ENCODE measurements around the gene ULBP1.
"Not testable (repeated sequence)": the region's sequence is repeated elsewhere in the genome, so short reads cannot be mapped to it uniquely, and the experiment has no call there.

Gene ULBP1

DNA sequence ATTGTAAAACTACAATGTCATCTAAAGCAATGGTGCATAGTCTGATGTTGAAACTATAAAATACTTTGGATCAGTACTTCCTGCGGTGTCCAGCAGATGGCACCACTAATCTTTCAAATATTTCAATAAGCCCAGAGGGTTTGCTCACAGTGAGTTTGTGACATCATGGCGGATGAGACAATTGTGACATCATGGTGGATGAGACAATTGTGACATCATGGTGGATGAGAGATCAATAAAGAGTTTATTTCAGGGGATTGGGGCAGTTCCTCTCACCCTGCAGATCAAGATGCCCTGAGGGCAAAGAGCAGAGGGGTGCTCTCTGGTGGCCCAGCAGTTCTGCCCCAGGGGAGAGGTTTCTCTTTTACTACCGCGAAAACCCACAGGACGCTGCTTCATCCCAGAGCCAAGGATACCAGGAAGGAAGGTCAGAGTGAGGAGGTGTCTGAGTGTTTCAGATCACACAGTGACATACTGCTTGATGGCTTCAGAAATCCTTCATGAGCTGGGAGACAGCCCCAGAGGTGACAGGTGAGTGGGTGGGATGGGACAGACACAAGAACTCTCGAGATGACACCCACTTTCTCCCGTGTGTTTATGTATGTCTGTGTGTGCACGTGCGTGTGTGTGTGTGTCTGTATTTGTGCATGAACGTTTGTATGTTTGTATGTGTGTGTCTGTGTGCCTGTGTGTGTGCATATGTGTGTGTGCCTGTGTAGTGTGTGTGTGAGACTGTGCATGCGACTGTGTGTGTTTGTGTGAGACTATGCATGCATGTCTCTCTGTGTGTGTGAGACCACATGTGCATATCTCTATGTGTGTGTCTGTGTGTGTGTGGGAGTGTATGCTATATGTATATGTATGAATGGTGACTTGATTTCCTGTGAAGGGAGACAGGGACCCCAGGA, 29.2 kb upstream of the ULBP1 start:
- DNase-seq = peak; percentile 35

DNA sequence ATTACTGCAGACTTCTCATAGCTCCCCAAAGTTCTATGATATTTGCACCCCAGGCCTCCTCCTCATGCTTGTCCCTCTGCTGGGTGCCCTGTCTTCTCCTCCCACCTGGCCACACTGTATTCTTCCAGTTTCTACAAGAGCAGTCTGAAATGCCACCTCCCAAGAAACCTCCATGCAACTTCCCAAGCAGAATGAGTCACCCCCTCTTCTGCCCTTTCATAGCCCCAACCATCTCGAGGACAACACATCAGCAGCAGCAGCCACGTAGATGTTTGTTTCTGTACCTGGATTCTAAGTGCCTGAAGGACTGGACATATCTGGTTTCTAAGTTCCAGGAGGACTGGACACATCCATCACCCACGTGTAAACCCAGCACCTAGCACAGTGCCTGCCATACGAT, 28.5 kb upstream of the ULBP1 start:
- DNase-seq = no peak

DNA sequence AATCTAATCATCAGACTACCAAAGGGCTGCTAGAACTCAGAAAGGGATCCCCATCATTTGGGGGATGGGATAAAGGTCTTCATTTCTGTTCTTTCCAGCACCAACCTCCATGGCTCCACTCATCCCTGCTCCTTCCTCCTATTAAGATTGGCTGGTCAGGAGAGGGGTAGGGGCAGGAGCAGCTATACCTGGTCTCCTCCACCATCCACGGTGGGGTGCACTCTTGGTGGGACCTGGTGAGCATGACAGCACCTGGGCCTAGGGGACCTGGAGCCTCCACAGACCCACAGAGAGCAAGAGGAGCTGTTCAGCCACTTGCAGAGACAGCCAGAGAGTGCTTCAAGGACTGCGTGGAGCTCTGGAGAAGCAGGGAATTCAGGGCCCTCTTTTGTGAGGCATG, 28.1 kb upstream of the ULBP1 start:
- DNase-seq = no peak

DNA sequence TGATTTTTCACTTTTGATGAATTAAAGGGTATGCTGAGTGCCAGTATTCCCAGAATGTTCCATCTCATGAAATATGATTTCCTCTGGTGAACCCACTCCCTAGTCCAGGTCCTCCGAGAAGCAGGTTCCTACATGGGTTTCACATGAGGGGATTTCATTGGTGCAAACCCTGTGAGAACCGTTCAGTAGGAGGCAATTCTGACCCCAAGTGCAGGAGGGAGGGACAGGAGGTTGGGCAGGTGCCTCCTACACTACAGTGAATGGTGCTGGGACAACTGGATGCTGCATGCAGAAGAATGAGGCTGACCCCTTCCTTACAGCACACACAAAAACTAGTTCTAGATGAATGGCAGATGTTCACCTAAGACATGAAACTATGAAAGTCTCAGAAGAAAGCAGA, 27.0 kb upstream of the ULBP1 start:
- DNase-seq = no peak

DNA sequence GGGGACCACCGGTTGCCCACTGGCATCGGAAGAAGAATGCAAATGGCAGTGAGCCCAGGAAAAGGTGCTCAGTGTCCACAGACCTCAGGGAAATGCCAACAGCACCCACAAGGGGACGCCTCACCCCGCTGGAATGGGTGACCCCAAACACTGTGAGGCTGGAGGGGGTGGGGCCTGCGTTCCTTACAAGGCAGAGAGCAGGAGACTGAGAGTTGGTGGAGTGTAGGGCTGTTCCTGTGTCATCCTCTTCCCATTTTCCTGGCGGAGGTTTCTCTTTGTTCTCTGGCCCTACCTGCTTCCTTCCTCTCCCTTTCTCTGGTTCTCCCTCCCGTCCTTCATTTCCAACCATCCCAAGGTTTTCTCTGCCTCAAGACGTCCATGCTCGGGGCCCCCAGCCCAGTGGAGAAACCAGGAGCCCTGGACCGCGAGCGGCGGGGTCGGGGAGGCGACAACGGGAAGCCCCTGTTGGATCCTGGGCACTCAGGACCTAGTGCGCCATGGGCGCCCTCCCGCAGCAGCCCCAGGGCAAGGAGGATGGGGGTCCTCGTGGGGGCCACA, 25.7 kb upstream of the ULBP1 start:
- DNase-seq = not testable (repeated sequence)

DNA sequence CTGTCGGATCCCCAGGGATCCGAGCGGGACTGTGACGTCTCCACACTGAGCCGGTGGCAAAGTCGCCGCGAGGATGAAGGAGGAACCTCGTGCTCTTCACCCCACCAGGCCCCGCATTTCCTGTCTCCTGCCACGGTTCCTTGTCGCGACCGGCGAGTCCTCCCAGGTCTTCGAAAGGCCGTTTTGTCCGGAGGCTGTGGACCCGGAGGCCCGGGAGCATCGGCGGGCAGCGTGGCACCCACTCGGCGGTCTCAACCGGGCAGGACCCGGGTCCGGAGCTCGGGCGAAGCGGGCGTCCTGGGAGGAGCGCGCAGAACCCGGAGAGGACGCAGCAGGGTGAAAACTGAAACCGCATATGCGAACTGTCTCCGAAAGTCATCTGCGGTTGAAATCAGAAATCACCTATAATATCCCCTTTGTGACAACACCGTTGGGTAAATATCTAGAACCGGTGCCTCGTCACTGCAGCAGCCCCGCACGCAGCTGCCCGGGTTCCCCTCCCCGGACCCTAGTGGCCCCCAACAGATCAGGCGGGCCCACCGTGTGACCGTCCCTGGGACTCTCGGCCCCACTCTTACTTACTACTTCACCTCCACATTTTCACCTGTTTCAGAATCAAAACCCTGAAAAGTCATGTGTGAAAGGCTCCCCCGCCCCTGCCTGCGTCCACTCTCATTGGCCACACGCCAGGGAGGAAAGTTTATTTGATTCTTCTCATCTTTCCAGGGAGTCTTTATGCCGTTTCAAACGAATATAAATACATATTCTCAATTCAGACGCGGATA, 25.0 kb upstream of the ULBP1 start:
- DNase-seq = no peak

DNA sequence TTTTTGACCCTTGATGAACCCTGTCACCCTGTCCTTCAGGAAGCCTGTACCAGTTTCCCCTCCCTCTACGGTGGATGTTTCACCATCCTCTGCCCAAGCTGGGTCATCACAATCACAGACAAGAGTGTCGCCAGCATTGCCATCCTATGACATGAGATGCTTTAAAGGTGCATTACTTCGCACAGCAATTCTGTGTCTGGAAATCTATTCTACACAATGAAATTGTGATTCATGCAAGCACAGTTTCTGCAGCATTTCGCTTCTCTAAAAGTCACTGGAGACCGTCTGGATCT, 24.4 kb upstream of the ULBP1 start:
- DNase-seq = no peak

DNA sequence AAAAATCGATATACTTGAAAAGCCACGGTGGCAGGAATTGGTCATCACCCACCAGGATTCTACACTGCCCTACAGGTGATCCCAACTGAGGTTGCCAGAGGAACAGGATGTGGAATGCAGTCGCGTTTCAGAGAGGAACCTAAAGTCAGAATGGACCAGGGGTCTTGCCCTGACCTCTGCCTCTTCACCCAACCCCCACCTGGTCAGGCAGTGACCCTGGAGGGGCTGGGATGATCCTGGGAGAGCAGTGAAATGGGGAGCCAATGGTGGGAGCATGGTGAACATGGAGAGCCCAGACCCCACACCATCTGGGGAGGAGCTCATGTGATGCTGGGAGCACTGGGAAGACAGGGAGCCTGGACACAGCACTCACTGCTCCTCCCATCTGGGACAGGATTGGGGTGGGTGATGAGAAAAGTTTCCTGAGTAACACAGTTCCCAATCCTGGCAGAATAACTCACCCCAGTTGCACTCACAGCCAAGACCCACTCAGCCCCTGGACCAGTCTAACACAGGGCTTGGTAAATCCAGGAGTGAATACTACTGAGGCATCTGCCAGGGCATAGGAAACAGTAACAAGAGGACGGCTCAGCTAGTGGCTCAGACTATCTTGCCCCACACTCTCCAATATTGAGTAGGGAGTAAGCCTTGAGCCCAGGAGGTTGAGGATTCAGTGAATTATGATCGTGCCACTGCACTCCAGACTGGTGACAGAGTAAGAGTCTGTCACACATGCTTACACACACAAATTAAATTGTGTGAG, 23.7 kb upstream of the ULBP1 start:
- no peak for DNase-seq

DNA sequence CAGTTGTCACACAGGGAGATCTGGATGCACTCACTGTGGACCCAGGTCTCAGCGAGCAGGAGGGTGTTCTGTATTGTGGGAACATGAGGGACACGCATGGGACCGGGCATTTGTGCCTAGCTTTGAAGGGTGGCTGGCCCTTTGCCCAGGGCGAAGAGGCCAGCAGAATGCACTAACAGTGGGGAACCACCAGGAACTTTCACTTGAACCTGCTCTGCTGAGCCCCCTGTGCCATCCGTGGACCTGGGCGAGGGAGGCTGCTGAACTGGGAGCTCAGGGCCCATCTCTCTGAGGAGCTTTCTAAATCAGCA, 23.1 kb upstream of the ULBP1 start:
- no peak for DNase-seq

DNA sequence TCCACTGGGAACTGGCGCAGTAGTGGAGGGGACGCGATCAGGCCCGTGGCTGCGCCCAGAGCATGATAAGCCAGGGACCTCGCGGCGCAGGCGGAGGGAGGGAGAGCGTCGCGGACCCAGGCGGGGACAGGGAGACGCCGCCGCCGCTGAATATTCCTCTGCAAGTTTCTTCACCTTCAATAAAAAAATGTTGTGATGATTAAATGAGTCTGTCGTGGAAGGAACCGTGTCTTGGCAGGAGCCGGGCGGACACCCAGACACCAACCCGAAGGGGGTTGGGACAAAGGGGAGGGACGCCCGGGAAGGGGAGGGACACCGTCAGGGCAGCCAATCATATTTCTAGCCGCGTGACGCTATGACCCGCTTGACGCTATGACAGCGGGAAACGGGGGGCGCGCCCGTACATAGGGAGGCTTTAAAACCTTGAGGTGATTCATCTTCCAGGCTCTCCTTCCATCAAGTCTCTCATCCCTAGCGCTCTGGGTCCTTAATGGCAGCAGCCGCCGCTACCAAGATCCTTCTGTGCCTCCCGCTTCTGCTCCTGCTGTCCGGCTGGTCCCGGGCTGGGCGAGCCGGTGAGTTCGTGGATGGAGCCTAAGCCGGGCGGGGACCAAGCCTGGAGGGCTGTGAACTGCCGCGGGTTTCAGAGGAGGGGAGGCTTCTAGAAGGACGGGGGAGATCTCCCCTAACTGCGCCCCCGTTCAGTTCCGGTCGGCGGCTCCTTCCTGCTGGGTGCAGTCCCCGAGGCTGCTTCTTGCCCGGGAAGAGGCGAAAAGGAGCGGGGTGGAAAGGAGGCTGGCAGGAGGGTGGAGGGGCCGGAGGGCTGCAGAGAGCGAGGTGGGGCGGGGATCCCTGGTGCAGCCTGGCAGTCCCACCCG, 21.9 kb upstream of the ULBP1 start, which contains the start of gene ULBP2:
Gene ULBP2, plus strand, starts transcription at position 432 of the 878 bp plus-strand sequence. Its CDS starts 59 bp downstream, at position 491.
- DNase-seq = peak; percentile 52

DNA sequence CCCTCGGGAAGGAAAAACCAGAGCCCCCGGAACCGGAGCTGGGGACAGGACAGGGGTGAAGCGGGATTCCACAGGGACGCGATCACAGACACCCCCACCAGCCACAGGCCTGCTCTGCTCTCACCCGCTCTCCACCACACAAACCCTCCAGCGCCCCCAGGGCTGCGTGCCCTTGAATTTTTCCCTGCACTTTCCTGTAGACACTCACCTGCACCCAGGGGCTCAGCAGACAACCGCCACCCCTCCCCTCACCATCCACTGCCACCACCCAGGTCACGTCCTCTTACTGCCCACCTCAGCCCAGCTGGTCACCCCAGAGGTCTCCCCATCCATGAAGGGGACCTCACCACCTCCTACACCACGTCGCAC, 21.3 kb upstream of the ULBP1 start:
- no peak for DNase-seq

DNA sequence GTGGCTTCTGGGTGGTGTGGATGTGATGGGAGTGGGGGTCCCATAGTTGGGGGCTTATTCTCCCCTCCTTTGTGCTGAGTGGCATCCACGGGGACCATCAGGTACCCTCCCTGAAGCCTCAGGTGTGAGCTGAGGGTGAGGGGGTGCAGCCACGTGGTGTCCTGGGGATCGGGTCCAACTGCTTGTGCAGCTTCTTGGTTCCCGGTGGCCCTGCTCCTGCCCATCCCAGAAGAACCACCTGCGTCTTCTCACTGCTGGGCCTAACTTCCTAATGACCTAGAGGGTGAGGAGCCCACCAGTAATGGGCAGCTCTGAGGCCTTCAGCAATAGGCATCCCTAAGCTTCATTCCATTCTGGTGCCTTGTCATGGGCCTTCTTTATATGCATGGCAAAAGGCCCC, 20.4 kb upstream of the ULBP1 start:
- DNase-seq = not testable (repeated sequence)

DNA sequence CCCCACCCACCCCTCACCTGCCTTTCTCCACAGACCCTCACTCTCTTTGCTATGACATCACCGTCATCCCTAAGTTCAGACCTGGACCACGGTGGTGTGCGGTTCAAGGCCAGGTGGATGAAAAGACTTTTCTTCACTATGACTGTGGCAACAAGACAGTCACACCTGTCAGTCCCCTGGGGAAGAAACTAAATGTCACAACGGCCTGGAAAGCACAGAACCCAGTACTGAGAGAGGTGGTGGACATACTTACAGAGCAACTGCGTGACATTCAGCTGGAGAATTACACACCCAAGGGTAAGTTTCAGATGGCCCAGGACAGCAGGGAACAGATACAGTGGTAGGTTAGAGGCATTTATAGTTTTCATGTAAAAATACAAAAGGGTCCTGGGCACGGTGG, 18.5 kb upstream of the ULBP1 start:
- not testable (repeated sequence) for DNase-seq

DNA sequence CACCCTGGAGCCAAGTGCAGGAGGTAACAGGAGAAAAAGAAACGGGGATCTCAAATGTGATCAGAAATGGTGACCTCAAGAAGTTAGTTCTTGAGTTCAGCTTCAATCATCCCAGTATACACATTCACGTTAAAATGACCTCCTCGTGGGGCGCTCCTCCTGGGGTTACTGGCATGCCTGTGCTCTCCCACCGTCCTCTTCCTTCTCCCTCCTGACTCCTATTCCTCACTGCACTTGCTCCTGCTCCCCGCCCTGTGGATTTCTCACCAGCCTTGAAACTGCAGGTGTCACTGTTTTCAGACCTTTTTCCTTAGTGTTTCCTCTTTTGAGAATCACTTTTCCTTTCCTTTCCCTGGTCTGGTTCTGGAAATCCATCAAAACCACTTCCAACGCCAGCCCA, 17.1 kb upstream of the ULBP1 start:
- DNase-seq = not testable (repeated sequence)

DNA sequence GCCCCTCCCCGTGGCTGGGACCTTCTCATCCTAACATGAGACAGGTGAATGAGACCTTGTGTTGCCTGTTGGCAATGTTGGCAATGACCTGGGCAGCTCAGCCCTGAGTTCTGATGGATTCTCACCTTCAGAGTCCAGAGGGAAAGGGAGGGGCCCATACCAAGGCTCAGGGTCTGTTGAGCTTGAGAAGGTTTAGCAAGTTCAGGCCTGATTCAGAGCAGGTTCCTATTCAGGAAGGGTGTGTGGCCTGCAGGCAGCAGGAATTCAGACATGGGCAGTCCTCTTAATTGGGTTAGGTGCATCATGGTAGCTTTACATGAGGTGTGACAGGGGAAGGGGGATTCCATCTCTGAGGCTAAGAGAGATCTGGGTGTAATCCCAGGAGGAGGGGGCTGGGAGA, 16.2 kb upstream of the ULBP1 start:
- not testable (repeated sequence) for DNase-seq

DNA sequence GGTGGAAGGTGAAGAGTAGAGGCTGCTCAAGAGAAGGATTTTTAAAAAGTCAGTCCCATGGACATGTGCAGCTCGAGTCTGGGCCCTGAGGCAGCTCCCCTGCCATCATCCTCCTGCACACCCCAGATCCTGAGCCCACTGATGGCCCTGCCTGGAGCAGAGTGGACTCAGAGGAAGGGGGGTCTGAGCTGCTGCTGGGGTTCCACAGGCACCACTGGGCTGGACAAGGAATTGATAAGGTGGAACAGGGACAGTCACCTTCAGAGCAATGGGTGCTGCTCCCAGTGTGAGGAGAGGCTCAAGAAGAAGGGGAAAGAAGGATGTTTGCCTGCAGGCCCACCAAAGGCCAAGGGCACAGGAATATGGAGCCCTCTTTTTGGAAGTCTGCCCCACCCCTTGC, 15.7 kb upstream of the ULBP1 start:
- DNase-seq = no peak

DNA sequence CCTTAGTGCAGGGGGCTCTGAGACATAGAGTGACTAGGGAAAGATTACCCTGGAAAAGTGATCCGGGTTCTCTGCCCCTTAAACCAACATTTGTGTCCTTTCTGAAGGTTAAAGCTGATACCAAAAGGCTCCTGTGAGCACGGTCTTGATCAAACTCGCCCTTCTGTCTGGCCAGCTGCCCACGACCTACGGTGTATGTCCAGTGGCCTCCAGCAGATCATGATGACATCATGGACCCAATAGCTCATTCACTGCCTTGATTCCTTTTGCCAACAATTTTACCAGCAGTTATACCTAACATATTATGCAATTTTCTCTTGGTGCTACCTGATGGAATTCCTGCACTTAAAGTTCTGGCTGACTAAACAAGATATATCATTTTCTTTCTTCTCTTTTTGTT, 15.1 kb upstream of the ULBP1 start:
- no peak for DNase-seq

DNA sequence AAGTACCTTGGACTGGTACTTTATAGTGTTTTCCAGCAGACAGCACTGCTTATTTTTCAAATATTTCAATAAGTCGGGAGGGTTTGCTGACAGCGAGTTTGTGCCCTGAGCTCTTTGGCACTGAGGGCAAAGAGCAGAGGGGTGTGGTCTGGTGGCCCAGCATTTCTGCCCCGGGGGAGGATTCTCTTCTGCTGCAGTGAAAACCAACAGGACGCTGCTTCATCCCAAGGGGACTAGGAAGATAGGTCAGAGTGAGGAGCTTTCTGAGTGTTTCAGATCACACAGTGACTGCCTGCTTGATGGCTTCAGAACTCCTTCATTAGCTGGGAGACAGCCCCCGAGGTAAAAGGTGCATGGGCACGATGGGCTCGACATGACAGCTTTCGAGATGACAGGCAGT, 13.3 kb upstream of the ULBP1 start:
- no peak for DNase-seq

DNA sequence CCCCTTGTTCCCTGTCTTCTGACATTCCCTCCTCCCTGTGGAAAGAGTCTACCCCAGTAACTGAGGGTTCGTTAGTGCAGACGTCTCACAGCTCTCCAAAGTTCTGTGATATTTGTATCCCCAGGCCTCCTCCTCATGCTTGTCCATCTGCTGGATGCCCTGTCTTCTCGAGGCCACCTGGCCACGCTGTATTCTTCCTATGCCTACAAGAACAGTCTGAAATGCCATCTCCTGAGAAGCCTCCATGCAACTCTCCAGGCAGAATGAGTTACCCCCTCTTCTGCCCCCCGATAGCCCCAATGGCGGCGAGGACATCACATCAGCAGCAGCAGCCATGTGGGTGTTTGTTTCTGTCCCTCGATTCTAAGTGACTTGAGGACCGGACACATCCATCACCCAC, 12.6 kb upstream of the ULBP1 start:
- DNase-seq = no peak

DNA sequence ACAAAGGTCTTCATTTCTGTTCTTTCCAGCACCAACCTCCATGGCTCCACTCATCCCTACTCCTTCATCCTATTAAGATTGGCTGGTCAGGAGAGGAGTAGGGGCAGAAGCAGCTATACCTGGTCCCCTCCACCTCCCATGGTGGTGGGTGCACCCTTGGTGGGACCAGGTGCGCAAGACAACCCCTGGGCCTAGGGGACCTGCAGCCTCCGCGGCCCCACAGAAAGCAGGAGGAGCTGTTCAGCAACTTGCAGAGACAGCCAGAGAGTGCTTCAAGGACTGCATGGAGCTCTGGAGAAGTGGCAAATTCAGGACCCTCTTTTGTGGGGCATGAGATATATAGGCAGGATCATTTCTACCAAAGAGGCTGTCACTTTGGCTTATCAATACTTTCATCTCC, 12.1 kb upstream of the ULBP1 start:
- DNase-seq = no peak

DNA sequence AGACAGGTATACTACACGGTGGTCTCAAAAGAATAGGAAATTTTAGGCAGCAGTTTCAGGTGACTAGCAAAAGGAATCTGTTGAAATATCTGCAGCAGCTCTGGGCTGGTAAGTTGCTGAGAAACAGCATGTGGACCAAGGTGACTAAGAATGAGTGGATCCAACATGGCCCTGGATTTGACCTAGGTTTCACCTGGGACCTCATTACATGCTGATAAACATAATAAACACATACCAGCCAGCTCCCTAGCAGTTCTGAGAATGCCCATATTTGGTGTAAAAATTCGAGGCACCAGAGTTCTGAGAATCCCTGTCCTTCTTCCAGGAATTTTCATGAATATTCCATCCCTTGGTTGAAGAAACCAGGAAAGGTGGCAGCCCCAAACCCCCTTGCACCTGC, 10.4 kb upstream of the ULBP1 start:
- DNase-seq = not testable (repeated sequence)

DNA sequence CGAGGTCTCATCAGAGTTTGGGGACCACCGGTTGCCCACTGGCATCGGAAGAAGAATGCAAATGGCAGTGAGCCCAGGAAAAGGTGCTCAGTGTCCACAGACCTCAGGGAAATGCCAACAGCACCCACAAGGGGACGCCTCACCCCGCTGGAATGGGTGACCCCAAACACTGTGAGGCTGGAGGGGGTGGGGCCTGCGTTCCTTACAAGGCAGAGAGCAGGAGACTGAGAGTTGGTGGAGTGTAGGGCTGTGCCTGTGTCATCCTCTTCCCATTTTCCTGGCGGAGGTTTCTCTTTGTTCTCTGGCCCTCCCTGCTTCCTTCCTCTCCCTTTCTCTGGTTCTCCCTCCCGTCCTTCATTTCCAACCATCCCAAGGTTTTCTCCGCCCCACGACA, 9.8 kb upstream of the ULBP1 start:
- DNase-seq = not testable (repeated sequence)
